ENCODE measurements around the gene MAD1L1.
"Not testable (repeated sequence)": the region's sequence is repeated elsewhere in the genome, so short reads cannot be mapped to it uniquely, and the experiment has no call there.

Gene MAD1L1

DNA sequence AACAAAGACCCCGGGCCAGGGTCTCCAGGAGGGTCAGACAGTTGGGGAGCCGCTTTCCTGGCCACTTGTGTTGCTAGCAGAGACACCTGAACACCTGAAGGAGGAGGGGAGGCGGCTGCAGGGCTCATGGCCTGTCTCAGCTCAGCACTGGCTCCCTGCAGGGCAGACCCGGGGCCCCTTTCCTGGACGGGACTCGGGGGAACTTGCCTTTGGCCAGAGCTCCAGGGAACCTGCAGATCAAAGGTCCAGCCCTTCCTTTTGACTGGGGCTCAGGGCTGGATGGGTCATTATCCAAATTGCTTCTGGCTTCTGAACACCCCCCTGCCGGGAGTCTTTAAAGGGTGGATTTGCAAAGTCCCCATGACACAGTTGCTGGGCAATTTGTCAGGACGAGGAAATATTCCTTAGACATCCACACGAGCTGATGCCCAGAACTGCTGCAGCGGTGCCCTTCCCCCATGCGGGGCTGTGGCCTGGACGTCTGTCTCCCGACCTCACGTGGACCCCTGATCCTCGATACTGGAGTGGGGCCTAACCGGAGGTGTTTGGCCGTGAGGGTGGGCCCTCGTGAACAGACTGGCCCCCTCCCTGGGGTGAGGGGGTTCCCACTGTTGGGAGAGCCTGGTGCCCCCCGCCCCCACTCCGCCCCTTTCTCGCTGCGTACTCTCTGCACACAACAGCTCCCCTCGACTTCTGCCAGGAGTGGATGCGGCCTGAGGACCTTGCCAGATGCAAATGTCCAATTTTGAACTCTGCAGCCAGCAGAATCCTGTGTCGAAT is 368.4 kb downstream of the MAD1L1 start:
- Histone ChIP-seq H3K9me3 (no peaks in the 10 kb centered on the region), H3K27ac (no peak overlapping the region), H3K27me3 (no peaks in the 10 kb centered on the region), H3K4me3 (ENCODE audit: low read depth in 1 of 2, low read length in 1 of 2) (no peak overlapping the region), H3K4me1 (ENCODE audit: control insufficient read depth in 1 of 2, insufficient read depth in 1 of 2, low read depth in 1 of 2, low read length in 1 of 2) (no peaks in the 10 kb centered on the region), H3K36me3 (no peaks in the 10 kb centered on the region)
- TF ChIP-seq, protein P1, sequence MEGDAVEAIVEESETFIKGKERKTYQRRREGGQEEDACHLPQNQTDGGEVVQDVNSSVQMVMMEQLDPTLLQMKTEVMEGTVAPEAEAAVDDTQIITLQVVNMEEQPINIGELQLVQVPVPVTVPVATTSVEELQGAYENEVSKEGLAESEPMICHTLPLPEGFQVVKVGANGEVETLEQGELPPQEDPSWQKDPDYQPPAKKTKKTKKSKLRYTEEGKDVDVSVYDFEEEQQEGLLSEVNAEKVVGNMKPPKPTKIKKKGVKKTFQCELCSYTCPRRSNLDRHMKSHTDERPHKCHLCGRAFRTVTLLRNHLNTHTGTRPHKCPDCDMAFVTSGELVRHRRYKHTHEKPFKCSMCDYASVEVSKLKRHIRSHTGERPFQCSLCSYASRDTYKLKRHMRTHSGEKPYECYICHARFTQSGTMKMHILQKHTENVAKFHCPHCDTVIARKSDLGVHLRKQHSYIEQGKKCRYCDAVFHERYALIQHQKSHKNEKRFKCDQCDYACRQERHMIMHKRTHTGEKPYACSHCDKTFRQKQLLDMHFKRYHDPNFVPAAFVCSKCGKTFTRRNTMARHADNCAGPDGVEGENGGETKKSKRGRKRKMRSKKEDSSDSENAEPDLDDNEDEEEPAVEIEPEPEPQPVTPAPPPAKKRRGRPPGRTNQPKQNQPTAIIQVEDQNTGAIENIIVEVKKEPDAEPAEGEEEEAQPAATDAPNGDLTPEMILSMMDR (IDR thresholded peaks at IDR 0.05): no peak

DNA sequence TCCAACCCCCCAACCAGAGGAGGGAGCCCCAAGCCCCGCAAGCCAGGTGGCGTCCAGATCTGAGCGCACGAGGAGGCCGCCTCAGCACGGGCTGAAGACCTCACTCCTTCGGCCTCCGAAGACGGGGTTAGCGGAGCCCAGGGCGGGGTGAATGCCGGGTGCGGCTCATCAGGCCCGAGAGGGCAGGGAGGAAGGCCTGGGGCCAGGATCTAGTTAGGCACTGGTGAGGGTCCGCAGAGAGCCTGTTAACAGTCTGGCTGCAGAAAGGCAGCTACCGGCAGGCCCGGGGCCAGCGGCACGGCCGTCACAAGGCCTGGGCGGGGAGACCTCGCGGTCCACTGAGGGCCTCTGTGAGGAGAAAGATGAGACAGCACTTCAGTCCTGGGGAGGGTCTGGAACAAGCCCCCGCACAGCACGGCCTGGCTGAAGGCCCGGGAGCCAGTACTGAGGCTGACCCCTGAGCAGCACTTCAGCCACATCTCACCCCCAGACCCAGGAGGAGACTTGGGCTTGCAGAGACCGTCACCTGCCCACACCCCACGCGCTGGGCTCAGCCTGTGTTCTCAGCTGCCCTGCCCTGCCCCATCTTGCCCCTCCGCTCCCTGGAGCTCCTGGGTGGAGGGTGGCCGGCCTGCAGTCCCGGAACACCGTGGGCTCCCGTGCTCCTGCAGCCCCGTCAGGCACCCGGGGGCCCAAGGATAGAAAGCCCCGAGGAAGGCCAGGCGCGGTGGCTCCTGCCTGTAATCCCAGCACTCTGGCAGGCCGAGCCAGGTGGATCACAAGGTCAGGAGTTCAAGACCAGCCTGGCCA is 369.4 kb downstream of the MAD1L1 start:
- H3K9me3 ChIP-seq: no peaks in the 10 kb centered on the region
- no peaks in the 10 kb centered on the region for H3K27me3 ChIP-seq
- H3K4me3 ChIP-seq (ENCODE audit: low read depth in 1 of 2, low read length in 1 of 2): no peak overlapping the region
- TF ChIP-seq, protein P1 (IDR thresholded peaks at IDR 0.05): no peak
- no peaks in the 10 kb centered on the region for H3K4me1 ChIP-seq (ENCODE audit: control insufficient read depth in 1 of 2, insufficient read depth in 1 of 2, low read depth in 1 of 2, low read length in 1 of 2)
- H3K36me3 ChIP-seq: no peaks in the 10 kb centered on the region
- no peak overlapping the region for H3K27ac ChIP-seq

DNA sequence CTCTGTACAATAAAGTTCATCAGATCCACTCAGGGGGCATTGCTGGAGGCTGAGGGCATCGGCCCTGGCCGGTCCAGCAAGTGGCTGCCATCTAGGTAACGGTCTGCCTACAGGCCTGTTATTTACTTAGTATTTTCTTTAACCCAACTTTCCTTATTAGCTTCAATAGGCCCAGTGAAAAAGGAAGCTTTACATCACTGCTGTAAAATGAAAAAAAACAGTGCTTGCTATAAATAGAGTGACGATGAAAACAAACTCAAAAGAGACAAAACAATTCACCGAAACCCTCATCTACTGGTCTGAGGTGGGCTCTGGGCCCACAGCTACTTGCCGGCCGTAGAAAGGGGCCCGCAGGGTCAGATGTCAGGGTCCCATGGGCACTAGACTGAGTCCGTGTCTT is 370.2 kb downstream of the MAD1L1 start:
- Histone ChIP-seq H3K27me3 (no peaks in the 10 kb centered on the region), H3K27ac (no peak overlapping the region), H3K4me1 (ENCODE audit: control insufficient read depth in 1 of 2, insufficient read depth in 1 of 2, low read depth in 1 of 2, low read length in 1 of 2) (no peaks in the 10 kb centered on the region), H3K4me3 (ENCODE audit: low read depth in 1 of 2, low read length in 1 of 2) (no peak overlapping the region), H3K9me3 (no peaks in the 10 kb centered on the region), H3K36me3 (no peaks in the 10 kb centered on the region)
- TF ChIP-seq, protein P1 (IDR thresholded peaks at IDR 0.05): no peak

DNA sequence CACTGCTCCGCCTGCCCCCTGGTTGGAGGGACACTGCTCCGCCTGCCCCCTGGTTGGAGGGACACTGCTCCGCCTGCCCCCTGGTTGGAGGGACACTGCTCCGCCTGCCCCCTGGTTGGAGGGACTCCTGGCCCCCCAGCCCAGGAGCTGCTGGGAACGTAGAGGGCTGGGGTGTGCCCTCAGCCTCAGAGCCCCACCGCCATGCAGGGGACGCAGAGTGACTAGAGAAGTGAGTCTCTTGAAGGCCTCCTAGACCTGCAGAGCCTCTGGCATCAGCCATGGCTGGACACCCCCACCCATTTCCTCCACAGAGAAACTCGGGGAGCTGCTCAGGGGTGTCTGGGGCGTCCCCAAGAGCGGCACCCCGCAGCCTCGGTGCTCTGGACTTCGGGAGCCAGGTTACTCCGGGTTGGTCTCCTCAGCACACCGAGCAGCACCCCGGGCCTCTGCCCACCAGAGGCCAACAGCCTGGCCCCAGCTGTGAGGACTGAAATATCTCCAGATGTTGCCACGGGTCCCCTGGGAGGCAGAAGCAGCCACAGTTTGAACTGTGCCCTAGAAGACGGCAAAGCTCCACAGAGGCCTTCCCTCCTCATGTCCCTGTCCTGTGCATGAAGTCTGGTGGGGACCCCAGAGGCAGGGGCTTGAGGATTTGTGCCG is 370.8 kb downstream of the MAD1L1 start:
- Histone ChIP-seq H3K4me1 (ENCODE audit: control insufficient read depth in 1 of 2, insufficient read depth in 1 of 2, low read depth in 1 of 2, low read length in 1 of 2) (no peaks in the 10 kb centered on the region), H3K36me3 (no peaks in the 10 kb centered on the region), H3K4me3 (ENCODE audit: low read depth in 1 of 2, low read length in 1 of 2) (no peak overlapping the region), H3K9me3 (no peaks in the 10 kb centered on the region), H3K27me3 (peaks cover 1% of the 10 kb centered on the region), H3K27ac (no peak overlapping the region)
- TF ChIP-seq, protein P1 (IDR thresholded peaks at IDR 0.05): no peak

DNA sequence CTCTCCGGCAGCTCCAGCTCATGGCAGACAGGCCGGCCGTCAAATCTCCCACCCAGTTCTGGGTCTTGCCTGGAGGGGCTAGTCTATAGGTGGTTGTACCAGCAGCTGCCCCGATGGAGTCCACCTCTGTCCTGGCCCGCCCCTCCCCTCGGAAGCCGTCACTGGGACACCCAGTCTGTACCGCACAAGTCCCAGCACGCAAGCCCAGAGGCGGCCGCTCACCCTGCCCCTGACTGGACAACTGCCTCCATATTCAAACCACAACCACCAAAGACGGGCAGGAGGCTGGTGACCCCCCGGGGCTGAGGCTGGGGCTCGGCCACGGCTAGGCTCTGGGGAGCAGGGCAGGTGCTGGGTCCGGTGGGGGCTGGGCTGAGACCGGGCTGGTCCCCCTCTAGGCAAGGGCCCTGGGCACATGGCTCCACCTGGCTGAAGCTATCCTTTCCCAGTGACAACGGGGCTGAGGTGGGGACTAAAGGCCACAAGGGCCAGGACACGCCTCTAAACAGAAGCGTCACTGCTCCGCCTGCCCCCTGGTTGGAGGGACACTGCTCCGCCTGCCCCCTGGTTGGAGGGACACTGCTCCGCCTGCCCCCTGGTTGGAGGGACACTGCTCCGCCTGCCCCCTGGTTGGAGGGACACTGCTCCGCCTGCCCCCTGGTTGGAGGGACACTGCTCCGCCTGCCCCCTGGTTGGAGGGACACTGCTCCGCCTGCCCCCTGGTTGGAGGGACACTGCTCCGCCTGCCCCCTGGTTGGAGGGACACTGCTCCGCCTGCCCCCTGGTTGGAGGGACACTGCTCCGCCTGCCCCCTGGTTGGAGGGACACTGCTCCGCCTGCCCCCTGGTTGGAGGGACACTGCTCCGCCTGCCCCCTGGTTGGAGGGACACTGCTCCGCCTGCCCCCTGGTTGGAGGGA is 371.6 kb downstream of the MAD1L1 start:
- not testable (repeated sequence) for H3K27me3 ChIP-seq; H3K27ac ChIP-seq; H3K36me3 ChIP-seq; H3K9me3 ChIP-seq; H3K4me3 ChIP-seq (ENCODE audit: low read depth in 1 of 2, low read length in 1 of 2); H3K4me1 ChIP-seq (ENCODE audit: control insufficient read depth in 1 of 2, insufficient read depth in 1 of 2, low read depth in 1 of 2, low read length in 1 of 2)
